WI38 (cell line): ENCODE results near the gene IL11.

Source experiments
- H3K4me3 ChIP-seq: 2 replicates; pipeline ENCODE4 v1.5.1; 2011; ENCODE audit warnings: low read depth, mild to moderate bottlenecking, control low read depth, low read length
- TF ChIP-seq, protein P1 (sequence below): IDR thresholded peaks from 2 replicates; pipeline ENCODE4 v1.5.1; 2012; ENCODE audit warnings: low read depth, mild to moderate bottlenecking, control low read depth, low read length

IL11 gene

DNA sequence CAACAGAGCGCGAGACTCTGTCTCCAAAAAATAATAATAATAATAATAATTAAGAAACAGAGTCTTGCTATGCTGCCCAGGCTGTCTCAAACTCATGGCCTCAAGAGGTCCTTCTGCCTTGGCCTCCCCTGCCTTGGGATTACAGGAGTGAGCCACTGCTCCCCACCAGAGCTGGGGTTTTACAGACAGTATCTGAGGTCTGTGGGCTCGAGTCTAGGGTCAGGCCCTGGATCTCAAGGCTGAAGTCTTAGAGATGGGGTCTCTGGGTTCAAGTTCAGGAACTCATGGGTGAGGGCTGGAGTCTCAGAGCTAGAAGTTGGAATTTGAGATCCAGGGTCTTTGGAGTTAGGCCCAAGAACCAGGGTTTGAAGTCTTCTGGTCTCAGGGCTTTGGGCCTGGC, 3.5 kb downstream of the IL11 start:
- TF ChIP-seq, protein P1, sequence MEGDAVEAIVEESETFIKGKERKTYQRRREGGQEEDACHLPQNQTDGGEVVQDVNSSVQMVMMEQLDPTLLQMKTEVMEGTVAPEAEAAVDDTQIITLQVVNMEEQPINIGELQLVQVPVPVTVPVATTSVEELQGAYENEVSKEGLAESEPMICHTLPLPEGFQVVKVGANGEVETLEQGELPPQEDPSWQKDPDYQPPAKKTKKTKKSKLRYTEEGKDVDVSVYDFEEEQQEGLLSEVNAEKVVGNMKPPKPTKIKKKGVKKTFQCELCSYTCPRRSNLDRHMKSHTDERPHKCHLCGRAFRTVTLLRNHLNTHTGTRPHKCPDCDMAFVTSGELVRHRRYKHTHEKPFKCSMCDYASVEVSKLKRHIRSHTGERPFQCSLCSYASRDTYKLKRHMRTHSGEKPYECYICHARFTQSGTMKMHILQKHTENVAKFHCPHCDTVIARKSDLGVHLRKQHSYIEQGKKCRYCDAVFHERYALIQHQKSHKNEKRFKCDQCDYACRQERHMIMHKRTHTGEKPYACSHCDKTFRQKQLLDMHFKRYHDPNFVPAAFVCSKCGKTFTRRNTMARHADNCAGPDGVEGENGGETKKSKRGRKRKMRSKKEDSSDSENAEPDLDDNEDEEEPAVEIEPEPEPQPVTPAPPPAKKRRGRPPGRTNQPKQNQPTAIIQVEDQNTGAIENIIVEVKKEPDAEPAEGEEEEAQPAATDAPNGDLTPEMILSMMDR: no peak
- H3K4me3 ChIP-seq: no peak overlapping the region

DNA sequence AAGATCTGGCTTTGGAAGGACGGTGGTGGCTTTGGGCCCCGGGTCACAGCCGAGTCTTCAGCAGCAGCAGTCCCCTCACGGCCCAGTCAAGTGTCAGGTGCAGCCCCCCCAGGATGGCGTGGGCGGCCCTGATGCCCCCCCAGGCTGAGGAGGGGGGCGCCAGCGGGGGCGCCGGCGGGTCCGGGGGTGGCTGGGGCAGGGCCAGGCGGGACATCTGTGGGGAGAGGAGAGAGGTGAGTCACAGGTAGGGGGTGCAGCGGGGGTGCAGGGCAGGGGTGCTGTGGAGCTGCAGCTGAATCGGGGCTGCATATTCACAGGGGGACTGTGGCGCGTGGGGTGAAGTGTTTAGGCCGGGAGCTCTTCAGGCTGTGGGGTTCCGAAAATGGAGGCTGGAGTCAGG, 4.3 kb downstream of the IL11 start:
- H3K4me3 ChIP-seq: no peak overlapping the region
- TF ChIP-seq, protein P1: no peak

DNA sequence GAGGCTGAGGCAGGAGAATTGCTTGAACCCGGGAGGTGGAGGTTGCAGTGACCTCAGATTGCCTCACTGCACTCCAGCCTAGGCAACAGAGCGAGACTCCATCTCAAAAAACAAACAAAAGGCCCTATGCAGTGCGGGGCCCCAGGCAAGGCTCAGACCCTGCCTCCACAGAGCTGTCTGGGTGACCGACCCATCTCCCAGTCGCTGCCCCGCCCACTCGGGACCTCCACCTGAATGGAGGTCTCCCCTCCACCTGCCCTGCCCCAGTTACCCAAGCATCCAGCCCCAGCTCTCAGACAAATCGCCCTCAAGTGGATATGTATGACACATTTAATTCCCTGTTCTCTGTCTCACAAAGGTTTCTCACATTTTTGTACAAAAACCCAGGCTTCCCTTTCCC, 5.0 kb downstream of the IL11 start:
- TF ChIP-seq, protein P1: no peak
- H3K4me3 ChIP-seq: no peak overlapping the region

DNA sequence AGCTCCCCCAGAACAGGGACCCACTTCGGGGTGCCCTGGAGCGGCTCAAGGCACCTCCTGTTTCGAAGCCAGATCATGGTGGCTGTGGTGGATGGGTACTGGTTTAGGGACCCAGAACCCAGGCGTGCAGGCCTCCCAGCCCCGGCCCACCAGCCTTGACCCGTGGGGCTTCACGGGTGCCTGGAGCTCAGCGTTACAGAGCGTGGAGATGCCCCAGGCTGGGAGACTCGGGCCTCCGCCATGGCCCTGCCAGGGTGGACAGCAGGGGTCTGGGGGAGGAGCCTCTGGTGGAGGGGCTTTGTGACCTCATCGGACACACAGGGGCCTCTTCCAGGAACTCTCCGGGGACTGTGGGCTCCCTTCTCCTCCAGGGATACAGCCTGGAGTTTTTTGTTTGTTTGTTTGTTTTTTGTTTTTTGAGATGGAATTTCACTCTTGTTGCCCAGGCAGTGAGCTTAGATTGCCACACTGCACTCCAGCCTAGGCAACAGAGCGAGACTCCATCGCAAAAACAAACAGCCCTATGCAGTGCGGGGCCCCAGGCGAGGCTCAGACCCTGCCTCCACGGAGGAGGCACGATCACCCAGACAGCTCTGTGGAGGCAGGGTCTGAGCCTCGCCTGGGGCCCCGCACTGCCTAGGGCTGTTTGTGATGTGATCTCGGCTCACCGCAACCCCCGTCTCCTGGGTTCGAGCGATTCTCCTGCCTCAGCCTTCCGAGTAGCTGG, 7.1 kb downstream of the IL11 start, which contains the start of gene GARIN5B:
TSS of gene GARIN5B (minus strand) at position 271 of the 727 bp plus-strand sequence. CDS start at position 77, 194 bp downstream.
- TF ChIP-seq, protein P1: no peak
- H3K4me3 ChIP-seq: no peak within 1 kb of the TSS

DNA sequence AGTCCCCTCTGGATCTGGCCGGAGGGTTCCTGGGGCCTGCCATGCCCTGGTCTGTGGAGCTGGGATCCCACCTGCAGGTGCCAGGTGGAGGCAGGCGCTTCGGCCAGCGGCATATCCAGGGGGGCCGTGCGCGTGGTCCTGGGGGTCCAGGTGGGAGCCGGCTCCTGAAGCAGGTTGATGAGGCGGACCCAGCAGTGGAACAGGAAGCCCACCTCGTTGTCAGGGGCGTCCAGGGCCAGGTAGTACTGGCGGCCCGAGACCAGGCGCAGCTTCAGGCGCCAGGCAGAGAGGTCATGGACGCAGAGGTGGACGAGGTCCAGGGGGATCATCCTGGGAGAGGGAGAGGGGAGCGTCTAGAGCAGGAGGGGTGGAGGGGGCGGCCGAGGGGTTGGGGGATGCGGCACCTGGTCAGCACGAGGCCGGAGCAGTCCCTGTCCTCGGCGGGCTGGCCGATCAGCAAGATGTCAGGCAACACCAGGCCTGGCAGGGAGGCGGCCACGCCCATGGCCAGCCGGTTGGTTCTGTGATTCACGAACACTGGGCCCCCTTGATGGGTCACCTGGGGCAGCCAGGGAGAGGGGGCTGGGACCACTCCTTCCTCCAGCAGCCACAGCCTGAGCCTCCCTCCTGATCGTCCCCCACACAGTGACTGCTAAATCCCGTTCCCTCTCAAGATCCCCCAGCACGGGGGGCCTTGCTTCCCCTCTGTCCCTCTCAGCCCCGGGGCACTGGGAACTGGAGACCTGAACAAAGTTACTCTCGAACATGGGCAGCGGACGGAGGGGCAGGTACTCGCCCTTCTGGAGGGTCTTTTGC, 7.9 kb downstream of the IL11 start:
- TF ChIP-seq, protein P1: no peak
- H3K4me3 ChIP-seq: no peak overlapping the region

DNA sequence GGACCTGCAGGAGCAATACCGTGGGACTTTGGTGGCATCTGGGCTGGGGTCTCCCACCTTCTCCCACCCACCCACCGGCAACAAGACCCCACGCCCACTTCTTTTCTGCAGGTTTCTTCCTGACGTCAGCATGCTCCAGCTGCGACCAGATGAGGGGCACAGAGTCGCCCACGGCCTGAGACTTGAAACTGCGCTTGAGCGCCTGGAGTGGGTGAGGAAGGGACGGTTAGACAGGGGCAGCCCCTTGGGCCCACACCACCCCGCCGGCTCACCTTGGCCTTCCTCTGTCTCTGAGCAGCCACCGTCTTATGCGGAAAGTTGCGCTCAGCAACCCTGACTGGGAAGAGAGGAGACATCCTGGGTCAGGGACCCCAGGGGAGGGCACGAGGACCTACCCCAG, 9.4 kb downstream of the IL11 start:
- TF ChIP-seq, protein P1: no peak
- H3K4me3 ChIP-seq: no peak overlapping the region
